Mucosa of descending colon (tissue), 3 donors: ENCODE results near the gene TNFRSF9. TPM values are rescaled to one million over a fixed set of nuclear protein-coding genes. Genes with fewer than 3 reads are reported as not detected.
"Not testable (repeated sequence)": the region's sequence is repeated elsewhere in the genome, so short reads cannot be mapped to it uniquely, and the experiment has no call there.

Experiments
- ATAC-seq: fragments of 200-7000 bp; cut with Tn5 transposase; one replicate; pipeline ENCODE4 v1.9.1; 2020; ENCODE audit warnings: mild to moderate bottlenecking, moderate library complexity
- DNase-seq, 3 donors: peaks; one replicate each; pipeline ENCODE4 v3.0.0-alpha.2; 2020
- H3K36me3 ChIP-seq: fragments of 200-600 bp; one replicate; pipeline ENCODE4 v1.8.0; 2021; ENCODE audit warnings: low read depth, mild to moderate bottlenecking
- H3K4me1 ChIP-seq: fragments of 200-600 bp; one replicate; pipeline ENCODE4 v1.8.0; 2021; ENCODE audit warnings: low read depth, mild to moderate bottlenecking
- H3K4me3 ChIP-seq: fragments of 200-600 bp; one replicate; pipeline ENCODE4 v1.8.0; 2021; ENCODE audit warnings: mild to moderate bottlenecking
- H3K9me3 ChIP-seq: fragments of 200-600 bp; one replicate; pipeline ENCODE4 v1.8.0; 2021; ENCODE audit warnings: mild to moderate bottlenecking
- intact Hi-C, 2 donors: fragments of 100-400 bp; cut with DNase I in 1 of 2; cut with micrococcal nuclease in 1 of 2; formaldehyde crosslinking; loops; one replicate each; pipeline versions ENCODE4 v1.11.0 to v1.11.1; 2022; cut with DNase I, micrococcal nuclease
- total RNA-seq, 3 donors: library from RNA; stranded (reverse); fragmentation: NEBNext Ultra II Directional in 2 of 3; extraction: Animal tissue kit (Norgen Biotek cat#: 25700) in 2 of 3; gene quantifications; one replicate each; pipeline versions ENCODE4 v1.2.1 to v1.2.4, GENCODE V29; 2021 to 2023
- TF ChIP-seq, protein P1 (sequence below): fragments of 200-600 bp; IDR thresholded peaks from one replicate; pipeline ENCODE4 v1.8.0; 2022; ENCODE audit warnings: antibody characterized with exemption, mild to moderate bottlenecking
- donor health status: DM: no; HTN: no; CAD: no; lungs with moderate emphysema.
- donor health status: DM: no; HTN: no; CAD: no.
- donor health status: DM: no; HTN: yes; CAD: no.

The TNFRSF9 gene
- total RNA-seq, 3 donors from 2014 or later, result 0.19 to 0.51 (median 0.35) TPM

DNA sequence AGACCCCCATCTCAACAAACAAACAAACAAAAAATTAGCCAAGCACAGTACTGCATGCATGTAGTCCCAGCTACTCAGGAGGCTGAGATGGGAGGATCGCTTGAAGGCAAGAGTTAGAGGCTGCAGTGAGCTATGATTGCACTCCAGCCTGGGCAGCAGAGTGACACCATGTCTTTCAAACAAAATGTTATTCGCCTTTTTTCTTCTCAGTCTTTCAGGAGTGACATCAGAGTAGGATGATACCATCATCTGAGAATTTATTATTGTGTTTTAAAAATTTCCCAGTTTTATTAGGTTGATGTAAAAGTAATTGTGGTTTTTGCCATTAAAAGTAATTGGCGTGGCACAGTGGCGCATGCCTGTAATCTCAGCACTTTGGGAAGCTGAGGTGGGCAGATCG lies 31.6 kb upstream of the TNFRSF9 start:
- intact Hi-C loops, result no loop called here
- Histone ChIP-seq H3K4me1 (no peaks in the 10 kb centered on the region), H3K36me3 (peaks cover 8% of the 10 kb centered on the region), H3K9me3 (no peaks in the 10 kb centered on the region), H3K4me3 (no peak overlapping the region)
- ATAC-seq (no peak), DNase-seq (no peak)
- TF ChIP-seq, protein P1, sequence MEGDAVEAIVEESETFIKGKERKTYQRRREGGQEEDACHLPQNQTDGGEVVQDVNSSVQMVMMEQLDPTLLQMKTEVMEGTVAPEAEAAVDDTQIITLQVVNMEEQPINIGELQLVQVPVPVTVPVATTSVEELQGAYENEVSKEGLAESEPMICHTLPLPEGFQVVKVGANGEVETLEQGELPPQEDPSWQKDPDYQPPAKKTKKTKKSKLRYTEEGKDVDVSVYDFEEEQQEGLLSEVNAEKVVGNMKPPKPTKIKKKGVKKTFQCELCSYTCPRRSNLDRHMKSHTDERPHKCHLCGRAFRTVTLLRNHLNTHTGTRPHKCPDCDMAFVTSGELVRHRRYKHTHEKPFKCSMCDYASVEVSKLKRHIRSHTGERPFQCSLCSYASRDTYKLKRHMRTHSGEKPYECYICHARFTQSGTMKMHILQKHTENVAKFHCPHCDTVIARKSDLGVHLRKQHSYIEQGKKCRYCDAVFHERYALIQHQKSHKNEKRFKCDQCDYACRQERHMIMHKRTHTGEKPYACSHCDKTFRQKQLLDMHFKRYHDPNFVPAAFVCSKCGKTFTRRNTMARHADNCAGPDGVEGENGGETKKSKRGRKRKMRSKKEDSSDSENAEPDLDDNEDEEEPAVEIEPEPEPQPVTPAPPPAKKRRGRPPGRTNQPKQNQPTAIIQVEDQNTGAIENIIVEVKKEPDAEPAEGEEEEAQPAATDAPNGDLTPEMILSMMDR, result no peak

DNA sequence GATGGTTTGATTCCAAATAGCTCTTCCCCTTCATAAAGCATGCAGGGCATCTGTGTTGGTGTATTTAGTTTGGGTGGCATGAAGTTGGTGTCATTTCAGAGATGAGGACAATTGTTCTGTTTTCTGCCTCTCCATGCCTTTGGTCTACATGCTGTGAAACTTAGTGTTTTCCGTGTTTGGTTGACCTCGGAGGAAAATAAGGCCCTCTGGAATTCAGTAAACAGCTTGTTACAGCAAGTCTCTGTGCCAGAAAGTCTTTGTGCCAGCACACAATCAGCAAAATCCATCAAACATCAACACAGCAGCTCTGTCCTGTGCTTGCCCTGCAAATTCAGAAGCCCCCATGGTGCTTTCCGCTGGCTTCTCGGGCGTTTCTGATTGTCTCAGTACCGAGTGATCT lies 30.4 kb upstream of the TNFRSF9 start:
- intact Hi-C loops, result no loop called here
- Histone ChIP-seq H3K4me3 (no peak overlapping the region), H3K9me3 (no peaks in the 10 kb centered on the region), H3K4me1 (no peaks in the 10 kb centered on the region), H3K36me3 (peaks cover 13% of the 10 kb centered on the region)
- ATAC-seq (no peak), DNase-seq (no peak)
- TF ChIP-seq, protein P1, result no peak

DNA sequence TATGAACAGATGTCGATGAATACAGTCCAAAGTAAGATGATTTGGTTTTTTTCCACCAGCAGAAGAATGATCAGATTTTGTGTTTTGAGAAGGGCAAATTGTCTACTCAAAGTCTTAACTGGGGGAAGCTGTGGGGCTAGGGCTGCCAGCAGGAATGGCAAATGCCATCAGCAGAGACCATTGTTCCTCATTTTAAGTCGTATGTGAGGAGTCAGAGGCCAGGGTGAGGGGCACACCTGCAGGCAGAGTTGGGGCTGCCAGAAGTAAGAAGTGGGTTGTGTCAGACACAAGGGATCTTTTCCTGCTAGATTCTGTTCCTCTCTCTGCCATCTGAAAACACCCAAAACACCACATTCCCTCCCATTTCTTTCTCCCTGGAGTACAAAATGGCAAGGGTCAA lies 29.6 kb upstream of the TNFRSF9 start:
- no peak for ATAC-seq
- H3K4me3 ChIP-seq, result no peak overlapping the region
- H3K9me3 ChIP-seq, result no peaks in the 10 kb centered on the region
- DNase-seq, result no peak
- peaks cover 13% of the 10 kb centered on the region for H3K36me3 ChIP-seq
- intact Hi-C loops, result no loop called here
- TF ChIP-seq, protein P1, result no peak
- H3K4me1 ChIP-seq, result no peaks in the 10 kb centered on the region

DNA sequence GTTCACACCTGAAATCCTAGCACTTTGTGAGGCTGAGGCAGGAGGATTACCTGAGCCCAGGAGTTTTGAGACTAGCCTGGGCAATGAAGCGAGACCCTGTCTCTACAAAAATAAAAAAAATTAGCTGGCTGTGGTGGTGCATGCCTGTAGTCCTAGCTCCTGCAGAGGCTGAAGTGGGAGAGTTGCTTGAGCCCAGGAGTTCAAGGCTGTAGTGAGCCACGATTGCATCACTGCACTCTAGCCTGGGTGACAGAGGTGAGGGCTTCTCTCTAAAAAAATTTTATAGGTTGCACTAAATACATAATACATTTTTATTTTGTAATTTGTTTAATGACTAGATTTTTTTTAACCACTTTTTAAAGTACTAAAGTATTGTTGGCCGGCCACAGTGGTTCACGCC lies 27.0 kb upstream of the TNFRSF9 start:
- peaks cover 13% of the 10 kb centered on the region for H3K36me3 ChIP-seq
- H3K4me3 ChIP-seq, result no peak overlapping the region
- TF ChIP-seq, protein P1, result no peak
- peaks cover 8% of the 10 kb centered on the region for H3K4me1 ChIP-seq
- H3K9me3 ChIP-seq, result no peaks in the 10 kb centered on the region
- no peak for ATAC-seq
- intact Hi-C loops, result no loop called here
- no peak for DNase-seq

DNA sequence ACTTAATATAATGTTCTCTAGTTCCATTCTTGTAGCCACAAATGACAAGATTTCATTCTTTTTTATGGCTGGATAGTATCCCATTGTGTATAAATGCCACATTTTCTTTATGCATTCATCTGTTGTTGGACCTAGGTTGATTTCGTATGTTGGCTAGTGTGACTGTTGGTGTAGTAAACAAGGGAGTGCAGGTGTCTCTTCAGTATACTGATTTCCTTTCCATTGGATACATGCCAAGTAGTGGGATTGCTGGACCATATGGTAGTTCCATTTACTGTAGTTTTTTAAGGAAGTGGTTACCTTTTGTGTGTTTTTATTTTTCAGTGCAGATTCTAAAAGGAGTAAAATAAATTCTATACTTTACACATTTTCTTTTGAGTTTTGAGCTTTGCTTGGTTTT lies 26.6 kb upstream of the TNFRSF9 start:
- TF ChIP-seq, protein P1, result no peak
- H3K36me3 ChIP-seq, result peaks cover 13% of the 10 kb centered on the region
- H3K4me1 ChIP-seq, result peaks cover 12% of the 10 kb centered on the region
- DNase-seq (no peak), ATAC-seq (no peak)
- no peaks in the 10 kb centered on the region for H3K9me3 ChIP-seq
- intact Hi-C loops, result no loop called here
- H3K4me3 ChIP-seq, result no peak overlapping the region

DNA sequence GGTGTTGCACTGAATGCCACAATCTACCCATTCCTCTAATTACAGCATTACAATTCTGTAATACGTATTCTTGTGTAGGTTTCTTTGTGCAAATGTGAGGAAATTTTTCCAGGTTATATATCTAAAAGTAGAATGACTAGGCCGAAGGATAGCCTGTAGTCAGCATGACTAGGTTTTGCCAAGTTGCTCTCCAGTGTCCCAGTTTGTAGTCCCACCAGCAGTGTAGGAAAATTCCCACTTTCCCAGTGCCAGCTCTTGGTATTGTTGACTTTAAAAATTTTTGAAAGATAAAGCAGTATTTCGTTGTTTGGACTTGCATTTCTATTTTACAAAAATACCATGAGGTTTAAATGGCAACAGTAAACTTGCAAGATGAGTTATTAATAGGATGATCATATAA lies 23.8 kb upstream of the TNFRSF9 start:
- H3K36me3 ChIP-seq, result peaks cover 7% of the 10 kb centered on the region
- H3K4me3 ChIP-seq, result no peak overlapping the region
- TF ChIP-seq, protein P1, result no peak
- no peak for DNase-seq
- intact Hi-C loops, result no loop called here
- no peak for ATAC-seq
- no peaks in the 10 kb centered on the region for H3K9me3 ChIP-seq
- peaks cover 14% of the 10 kb centered on the region for H3K4me1 ChIP-seq

DNA sequence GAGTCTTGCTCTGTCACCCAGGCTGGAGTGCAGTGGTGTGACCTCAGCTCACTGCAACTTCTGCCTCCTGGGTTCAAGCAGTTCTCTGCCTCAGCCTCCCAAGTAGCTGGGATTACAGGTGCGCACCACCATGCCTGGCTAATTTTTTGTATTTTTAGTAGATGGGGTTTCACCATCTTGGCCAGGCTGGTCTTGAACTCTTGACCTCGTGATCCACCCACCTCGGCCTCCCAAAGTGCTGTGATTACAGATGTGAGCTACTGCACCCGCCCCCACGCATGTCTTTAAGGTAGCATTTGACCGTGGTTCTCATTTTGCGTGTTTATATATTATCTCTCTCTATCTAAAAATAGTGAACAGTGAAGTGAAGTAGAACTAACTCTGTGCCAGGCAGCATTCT lies 23.2 kb upstream of the TNFRSF9 start:
- H3K4me1 ChIP-seq, result peaks cover 14% of the 10 kb centered on the region

DNA sequence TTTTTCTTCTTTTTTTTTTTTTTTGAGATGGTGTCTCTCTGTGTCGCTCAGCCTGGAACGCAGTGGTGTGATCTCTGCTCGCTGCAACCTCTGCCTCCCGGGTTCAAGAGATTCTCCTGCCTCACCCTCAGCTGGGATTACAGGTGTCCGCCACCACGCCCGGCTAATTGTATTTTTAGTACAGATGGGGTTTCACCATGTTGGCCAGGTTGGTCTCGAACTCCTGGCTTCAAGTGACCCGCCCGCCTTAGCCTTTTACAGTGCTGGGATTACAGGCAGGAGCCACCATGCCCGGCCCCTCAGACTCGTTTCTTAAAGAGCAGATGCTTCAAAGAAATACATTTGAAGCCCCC lies 22.7 kb upstream of the TNFRSF9 start:
- intact Hi-C loops, H3K4me3 ChIP-seq, H3K36me3 ChIP-seq, H3K9me3 ChIP-seq, ATAC-seq, DNase-seq: not testable (repeated sequence)
- peaks cover 14% of the 10 kb centered on the region for H3K4me1 ChIP-seq

More for the DNA sequence above, 23.2 kb upstream of the TNFRSF9 start:
- intact Hi-C loops, DNase-seq, H3K36me3 ChIP-seq, H3K4me3 ChIP-seq, ATAC-seq, H3K9me3 ChIP-seq: not testable (repeated sequence)
